ENCODE results near the gene TP53. TPM values are rescaled to one million over a fixed set of nuclear protein-coding genes. Genes with fewer than 3 reads are reported as not detected.

The TP53 gene
- total and polyA plus RNA-seq, 9 of the 15 experiments (the other 6 are each of a cell fraction or from before 2014, with no cell fraction given) = 2.8 to 14.0 (median 7.1) TPM

DNA sequence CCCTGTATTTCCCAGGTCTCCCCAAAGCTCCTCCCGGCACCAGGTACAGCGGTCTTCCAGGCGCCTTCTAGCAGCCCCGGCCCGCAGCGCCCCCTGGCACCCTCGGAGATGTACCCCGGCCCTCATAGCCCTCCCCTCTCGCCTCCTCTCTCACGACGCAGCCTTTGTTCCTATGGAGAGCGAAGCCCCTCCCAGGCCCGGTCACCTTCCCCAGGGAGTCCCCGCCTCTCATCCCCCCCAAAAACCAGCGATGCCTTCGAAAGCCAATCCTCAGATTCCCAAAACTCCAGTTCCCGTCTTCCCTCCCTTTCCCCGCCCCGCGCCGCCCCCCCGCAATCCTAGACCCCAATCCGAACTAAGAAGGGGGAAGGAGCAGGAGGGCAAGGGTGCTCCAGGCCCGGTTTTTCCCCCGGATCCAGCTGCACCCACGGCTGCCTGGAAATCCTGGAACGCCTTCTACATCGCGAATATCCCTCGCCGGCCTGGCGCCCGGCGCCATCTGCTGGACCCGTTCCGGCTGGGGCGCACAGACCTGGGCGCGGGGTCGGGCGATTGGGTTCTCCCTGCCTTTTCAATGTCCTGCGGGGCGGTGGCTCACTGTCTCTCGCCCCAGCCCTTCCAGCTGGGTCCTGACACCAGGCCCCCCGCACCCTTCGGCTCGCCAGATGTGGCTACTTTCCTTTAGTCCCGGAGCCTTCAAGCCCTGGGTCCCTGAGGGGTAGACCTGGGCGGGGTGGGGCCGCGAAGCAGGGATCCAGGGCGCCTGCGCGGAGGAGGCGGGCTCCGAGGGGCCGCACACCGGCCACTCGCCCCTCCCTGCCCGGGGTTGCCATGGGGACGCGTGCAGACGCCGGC lies 29.8 kb upstream of the TP53 start, which contains the start of gene DNAH2 (continued):
- TF ChIP-seq, protein P1, sequence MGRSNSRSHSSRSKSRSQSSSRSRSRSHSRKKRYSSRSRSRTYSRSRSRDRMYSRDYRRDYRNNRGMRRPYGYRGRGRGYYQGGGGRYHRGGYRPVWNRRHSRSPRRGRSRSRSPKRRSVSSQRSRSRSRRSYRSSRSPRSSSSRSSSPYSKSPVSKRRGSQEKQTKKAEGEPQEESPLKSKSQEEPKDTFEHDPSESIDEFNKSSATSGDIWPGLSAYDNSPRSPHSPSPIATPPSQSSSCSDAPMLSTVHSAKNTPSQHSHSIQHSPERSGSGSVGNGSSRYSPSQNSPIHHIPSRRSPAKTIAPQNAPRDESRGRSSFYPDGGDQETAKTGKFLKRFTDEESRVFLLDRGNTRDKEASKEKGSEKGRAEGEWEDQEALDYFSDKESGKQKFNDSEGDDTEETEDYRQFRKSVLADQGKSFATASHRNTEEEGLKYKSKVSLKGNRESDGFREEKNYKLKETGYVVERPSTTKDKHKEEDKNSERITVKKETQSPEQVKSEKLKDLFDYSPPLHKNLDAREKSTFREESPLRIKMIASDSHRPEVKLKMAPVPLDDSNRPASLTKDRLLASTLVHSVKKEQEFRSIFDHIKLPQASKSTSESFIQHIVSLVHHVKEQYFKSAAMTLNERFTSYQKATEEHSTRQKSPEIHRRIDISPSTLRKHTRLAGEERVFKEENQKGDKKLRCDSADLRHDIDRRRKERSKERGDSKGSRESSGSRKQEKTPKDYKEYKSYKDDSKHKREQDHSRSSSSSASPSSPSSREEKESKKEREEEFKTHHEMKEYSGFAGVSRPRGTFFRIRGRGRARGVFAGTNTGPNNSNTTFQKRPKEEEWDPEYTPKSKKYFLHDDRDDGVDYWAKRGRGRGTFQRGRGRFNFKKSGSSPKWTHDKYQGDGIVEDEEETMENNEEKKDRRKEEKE (IDR thresholded peaks at IDR 0.05; ENCODE audit: borderline replicate concordance in 1 of 2, control insufficient read depth in 1 of 2, low read depth in 2 of 2, low read length in 1 of 2) = no peak
- TF ChIP-seq SMC3 (conservative IDR thresholded peaks at IDR 0.05; ENCODE audit: insufficient read depth, low read depth, low read length) (peak; percentile 19; the same call in 1 of the 2 replicates), RHOXF2B (CRISPR knock-in tag; conservative IDR thresholded peaks at IDR 0.05) (no peak), POU5F1 (IDR thresholded peaks at IDR 0.05; ENCODE audit: borderline replicate concordance, low read depth, low read length, partially characterized antibody) (no peak), EP400 (IDR thresholded peaks at IDR 0.05) (peak; percentile 35; the same call in 1 of the 2 replicates), TOE1 (IDR thresholded peaks at IDR 0.05; ENCODE audit: borderline replicate concordance) (peak; percentile 87), TOE1 (CRISPR knock-in tag; IDR thresholded peaks at IDR 0.05; ENCODE audit: borderline replicate concordance, low read depth) (no peak), RFX1 (IDR thresholded peaks at IDR 0.05) (peak; percentile 92), CTBP1 (IDR thresholded peaks at IDR 0.05; ENCODE audit: borderline replicate concordance) (peak; percentile 71), RAD21 (CRISPR knock-in tag; conservative IDR thresholded peaks at IDR 0.05 in 1 of 2, IDR thresholded peaks at IDR 0.05 in 1 of 2) (peak; percentile 53 to 73), FOXJ2 (tag; IDR thresholded peaks at IDR 0.05) (no peak; the same call in 1 of the 2 replicates), SMAD4 (CRISPR knock-in tag; conservative IDR thresholded peaks at IDR 0.05) (0 out of 2 replicates have a peak, but pooled peaks have one; percentile 47), NFIC (IDR thresholded peaks at IDR 0.05) (0 out of 2 replicates have a peak, but pooled peaks have one; percentile 26), MYNN (IDR thresholded peaks at IDR 0.05) (no peak), MYNN (CRISPR knock-in tag; IDR thresholded peaks at IDR 0.05) (no peak), NFE2 (IDR thresholded peaks at IDR 0.05; ENCODE audit: low read depth) (no peak)
- TF ChIP-seq, protein P2, sequence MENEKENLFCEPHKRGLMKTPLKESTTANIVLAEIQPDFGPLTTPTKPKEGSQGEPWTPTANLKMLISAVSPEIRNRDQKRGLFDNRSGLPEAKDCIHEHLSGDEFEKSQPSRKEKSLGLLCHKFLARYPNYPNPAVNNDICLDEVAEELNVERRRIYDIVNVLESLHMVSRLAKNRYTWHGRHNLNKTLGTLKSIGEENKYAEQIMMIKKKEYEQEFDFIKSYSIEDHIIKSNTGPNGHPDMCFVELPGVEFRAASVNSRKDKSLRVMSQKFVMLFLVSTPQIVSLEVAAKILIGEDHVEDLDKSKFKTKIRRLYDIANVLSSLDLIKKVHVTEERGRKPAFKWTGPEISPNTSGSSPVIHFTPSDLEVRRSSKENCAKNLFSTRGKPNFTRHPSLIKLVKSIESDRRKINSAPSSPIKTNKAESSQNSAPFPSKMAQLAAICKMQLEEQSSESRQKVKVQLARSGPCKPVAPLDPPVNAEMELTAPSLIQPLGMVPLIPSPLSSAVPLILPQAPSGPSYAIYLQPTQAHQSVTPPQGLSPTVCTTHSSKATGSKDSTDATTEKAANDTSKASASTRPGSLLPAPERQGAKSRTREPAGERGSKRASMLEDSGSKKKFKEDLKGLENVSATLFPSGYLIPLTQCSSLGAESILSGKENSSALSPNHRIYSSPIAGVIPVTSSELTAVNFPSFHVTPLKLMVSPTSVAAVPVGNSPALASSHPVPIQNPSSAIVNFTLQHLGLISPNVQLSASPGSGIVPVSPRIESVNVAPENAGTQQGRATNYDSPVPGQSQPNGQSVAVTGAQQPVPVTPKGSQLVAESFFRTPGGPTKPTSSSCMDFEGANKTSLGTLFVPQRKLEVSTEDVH (IDR thresholded peaks at IDR 0.05; ENCODE audit: low read depth, partially characterized antibody) = no peak
- TF ChIP-seq, protein P3, sequence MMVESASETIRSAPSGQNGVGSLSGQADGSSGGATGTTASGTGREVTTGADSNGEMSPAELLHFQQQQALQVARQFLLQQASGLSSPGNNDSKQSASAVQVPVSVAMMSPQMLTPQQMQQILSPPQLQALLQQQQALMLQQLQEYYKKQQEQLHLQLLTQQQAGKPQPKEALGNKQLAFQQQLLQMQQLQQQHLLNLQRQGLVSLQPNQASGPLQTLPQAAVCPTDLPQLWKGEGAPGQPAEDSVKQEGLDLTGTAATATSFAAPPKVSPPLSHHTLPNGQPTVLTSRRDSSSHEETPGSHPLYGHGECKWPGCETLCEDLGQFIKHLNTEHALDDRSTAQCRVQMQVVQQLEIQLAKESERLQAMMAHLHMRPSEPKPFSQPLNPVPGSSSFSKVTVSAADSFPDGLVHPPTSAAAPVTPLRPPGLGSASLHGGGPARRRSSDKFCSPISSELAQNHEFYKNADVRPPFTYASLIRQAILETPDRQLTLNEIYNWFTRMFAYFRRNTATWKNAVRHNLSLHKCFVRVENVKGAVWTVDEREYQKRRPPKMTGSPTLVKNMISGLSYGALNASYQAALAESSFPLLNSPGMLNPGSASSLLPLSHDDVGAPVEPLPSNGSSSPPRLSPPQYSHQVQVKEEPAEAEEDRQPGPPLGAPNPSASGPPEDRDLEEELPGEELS (CRISPR knock-in tag; IDR thresholded peaks at IDR 0.05; ENCODE audit: borderline replicate concordance) = no peak
